Smooth muscle cell (in vitro differentiated cells): Measurements from ENCODE around the gene KCTD16. TPM values are rescaled to one million over a fixed set of nuclear protein-coding genes. Genes with fewer than 3 reads are reported as not detected.

ENCODE experiments used
- DNase-seq: peaks from one replicate; lab custom pipeline; 2025; ENCODE audit not compliant: unreplicated experiment; lab: John Stamatoyannopoulos, UW
- H2AFZ ChIP-seq: fragments of 200-600 bp; sonication (generic); 2 replicates; pipeline ENCODE4 v1.6.0; 2016; ENCODE audit warnings: antibody characterized with exemption, low read depth, mild to moderate bottlenecking
- H3F3A ChIP-seq: fragments of 200-600 bp; sonication (generic); 2 replicates; pipeline ENCODE4 v1.6.0; 2017; ENCODE audit warnings: antibody characterized with exemption, low read depth
- H3K27ac ChIP-seq: fragments of 200-600 bp; sonication (generic); 2 replicates; pipeline ENCODE4 v1.5.1; 2016; ENCODE audit warnings: low read depth, mild to moderate bottlenecking
- H3K27me3 ChIP-seq: fragments of 200-600 bp; sonication (generic); 2 replicates; pipeline ENCODE4 v1.6.1; 2016; ENCODE audit warnings: low read depth, mild to moderate bottlenecking
- H3K36me3 ChIP-seq: fragments of 200-600 bp; sonication (generic); 2 replicates; pipeline ENCODE4 v1.5.1; 2016; ENCODE audit warnings: low read depth
- H3K4me1 ChIP-seq: fragments of 200-600 bp; sonication (generic); 2 replicates; pipeline ENCODE4 v1.5.1; 2016; ENCODE audit warnings: low read depth
- H3K4me2 ChIP-seq: fragments of 200-600 bp; sonication (generic); 2 replicates; pipeline ENCODE4 v1.6.0; 2016; ENCODE audit warnings: mild to moderate bottlenecking
- H3K4me3 ChIP-seq: fragments of 200-600 bp; sonication (generic); 2 replicates; pipeline ENCODE4 v1.5.1; 2016; ENCODE audit warnings: mild to moderate bottlenecking
- H3K79me2 ChIP-seq: fragments of 200-600 bp; sonication (generic); 2 replicates; pipeline ENCODE4 v1.6.0; 2016; ENCODE audit warnings: low read depth, mild to moderate bottlenecking
- H3K9ac ChIP-seq: fragments of 200-600 bp; sonication (generic); 2 replicates; pipeline ENCODE4 v1.6.0; 2016; ENCODE audit warnings: low read depth
- H3K9me3 ChIP-seq: fragments of 200-600 bp; sonication (generic); replicated peaks from 2 replicates; pipeline ENCODE4 v1.5.1; 2016; ENCODE audit warnings: low read depth
- H4K20me1 ChIP-seq: fragments of 200-600 bp; sonication (generic); 2 replicates; pipeline ENCODE4 v1.6.0; 2016; ENCODE audit warnings: low read depth
- CTCF ChIP-seq: fragments of 200-600 bp; sonication (generic); IDR thresholded peaks from 2 replicates; pipeline ENCODE4 v1.5.1; 2017; ENCODE audit warnings: borderline replicate concordance, mild to moderate bottlenecking, antibody characterized with exemption; ENCODE audit not compliant: insufficient read depth, poor library complexity, severe bottlenecking
- WGBS: methylation state at CpG from one replicate; pipeline ENCODE4 v1.1.7; 2016; ENCODE audit warnings: low lambda C conversion rate; 5-methylcytosine and 5-hydroxymethylcytosine counted together
- polyA plus RNA-seq: library from polyadenylated mRNA; unstranded; fragments of >200 nt; fragmentation: Nextera tagmentation; extraction: Ambion mirVana; gene quantifications from 2 replicates; pipeline ENCODE4 v1.2.1, GENCODE V29; 2016
- total RNA-seq: library from RNA; depleted of rRNA; stranded (reverse); fragments of >200 nt; gene quantifications from 2 replicates; pipeline ENCODE4 v1.2.3, GENCODE V29; 2014

KCTD16 gene
- total and polyA plus RNA-seq, 2 experiments from 2014 or later: 1.6 to 11.1 TPM

GRCh38 chr5:144135113-144135762 is 35.4 kb upstream of the KCTD16 start:
- no peaks in the 10 kb centered on the region for H3K79me2 ChIP-seq
- no peaks in the 10 kb centered on the region for H4K20me1 ChIP-seq
- no peaks in the 10 kb centered on the region for H3F3A ChIP-seq
- TF ChIP-seq CTCF: no peak
- H3K9me3 ChIP-seq: no peaks in the 10 kb centered on the region
- H3K4me3 ChIP-seq: no peak overlapping the region
- H3K4me2 ChIP-seq: no peak overlapping the region
- no peaks in the 10 kb centered on the region for H3K27me3 ChIP-seq
- no peak overlapping the region for H3K9ac ChIP-seq
- no peaks in the 10 kb centered on the region for H3K36me3 ChIP-seq
- H3K4me1 ChIP-seq: no peaks in the 10 kb centered on the region
- no peak for DNase-seq
- H2AFZ ChIP-seq: no peak overlapping the region
- WGBS: 85% methylated on average over 3 of the region's 3 CpGs
- no peak overlapping the region for H3K27ac ChIP-seq

- Histone ChIP-seq H3K27me3 (no peaks in the 10 kb centered on the region), H3K27ac (no peak overlapping the region), H3K9me3 (no peaks in the 10 kb centered on the region), H3K4me3 (no peak overlapping the region), H3K4me2 (peak overlapping the region; percentile 35), H3K9ac (no peak overlapping the region), H4K20me1 (no peaks in the 10 kb centered on the region), H3K36me3 (no peaks in the 10 kb centered on the region), H3K79me2 (no peaks in the 10 kb centered on the region), H3K4me1 (no peaks in the 10 kb centered on the region), H2AFZ (peak overlapping the region; percentile 12), H3F3A (peaks cover 4% of the 10 kb centered on the region)
- TF ChIP-seq CTCF: peak; percentile 10
- no peak for DNase-seq
- WGBS: 27% methylated on average over 5 of the region's 5 CpGs
Measured at GRCh38 chr5:144139586-144139985, 31.1 kb upstream of the KCTD16 start.

- no peak overlapping the region for H3K27ac ChIP-seq
- no peak overlapping the region for H3K4me2 ChIP-seq
- H3K79me2 ChIP-seq: no peaks in the 10 kb centered on the region
- H3K36me3 ChIP-seq: no peaks in the 10 kb centered on the region
- 94% methylated on average over 2 of the region's 2 CpGs for WGBS
- no peak overlapping the region for H3K4me3 ChIP-seq
- TF ChIP-seq CTCF: no peak
- no peak overlapping the region for H2AFZ ChIP-seq
- DNase-seq: no peak
- no peaks in the 10 kb centered on the region for H3K9me3 ChIP-seq
- no peaks in the 10 kb centered on the region for H3K27me3 ChIP-seq
- H3F3A ChIP-seq: peaks cover 4% of the 10 kb centered on the region
- H3K9ac ChIP-seq: no peak overlapping the region
- no peaks in the 10 kb centered on the region for H4K20me1 ChIP-seq
- peaks cover 6% of the 10 kb centered on the region for H3K4me1 ChIP-seq
Measured at GRCh38 chr5:144141585-144141984, 29.1 kb upstream of the KCTD16 start.
